ENCODE data around the gene HS3ST1.

The HS3ST1 gene

DNA sequence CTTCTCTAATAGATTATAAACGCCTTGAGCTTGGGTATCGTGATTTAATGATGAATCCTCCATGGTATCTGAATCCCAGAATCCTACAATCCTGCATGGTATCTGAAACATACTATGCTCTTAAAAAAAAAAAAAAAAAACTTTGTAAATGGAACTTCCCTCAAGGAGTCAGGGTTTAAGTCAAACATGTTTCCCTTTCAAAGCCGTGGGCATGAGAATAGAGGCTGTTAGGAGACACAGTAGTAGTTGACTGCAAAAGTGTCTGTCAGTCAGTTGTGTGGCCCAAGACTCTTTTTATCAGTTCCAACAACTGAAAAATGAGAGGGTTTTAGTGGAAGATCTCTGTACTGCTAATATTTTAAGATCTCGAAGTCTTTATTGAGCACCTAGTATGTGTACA lies 2.4 kb upstream of the HS3ST1 start:
- DNase-seq: no peak

DNA sequence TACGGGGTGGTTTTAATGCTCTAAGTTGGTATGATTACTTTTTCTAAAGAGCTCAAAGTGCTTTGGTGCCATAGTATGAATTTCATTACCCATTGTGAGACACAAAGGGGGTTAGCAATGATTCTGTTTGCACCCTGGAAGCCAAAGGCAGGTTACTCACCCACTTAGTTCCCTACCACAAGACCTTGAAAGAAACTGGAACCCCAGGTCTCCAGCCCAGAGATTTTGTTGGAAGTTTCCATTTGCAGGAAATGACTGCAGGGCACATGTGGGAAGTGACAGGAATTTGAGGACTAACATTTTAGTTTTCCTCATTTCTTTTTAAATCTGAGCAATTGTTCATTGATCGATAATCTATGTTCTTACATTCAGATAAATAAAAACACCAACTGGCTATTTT lies 1.8 kb upstream of the HS3ST1 start:
- no peak for DNase-seq

- DNase-seq: peak in 1 of 14 donors; percentile 13
Observed at GRCh38 chr4:11429699-11430045, 978 bp upstream of the HS3ST1 start.

GRCh38 chr4:11428899-11429698 lies 405 bp upstream of the HS3ST1 start:
- peak; percentile 17 to 90 (median 74) for DNase-seq

- DNase-seq: peak in 1 of 14 donors; percentile 73
Observed at GRCh38 chr4:11427121-11427996, 1.3 kb downstream of the HS3ST1 start.

- peak in 1 of 14 donors; percentile 73 for DNase-seq
Observed at GRCh38 chr4:11426731-11427120, 2.0 kb downstream of the HS3ST1 start.

GRCh38 chr4:11426003-11426402 lies 2.7 kb downstream of the HS3ST1 start:
- peak in 1 of 14 donors; percentile 66 for DNase-seq

DNA sequence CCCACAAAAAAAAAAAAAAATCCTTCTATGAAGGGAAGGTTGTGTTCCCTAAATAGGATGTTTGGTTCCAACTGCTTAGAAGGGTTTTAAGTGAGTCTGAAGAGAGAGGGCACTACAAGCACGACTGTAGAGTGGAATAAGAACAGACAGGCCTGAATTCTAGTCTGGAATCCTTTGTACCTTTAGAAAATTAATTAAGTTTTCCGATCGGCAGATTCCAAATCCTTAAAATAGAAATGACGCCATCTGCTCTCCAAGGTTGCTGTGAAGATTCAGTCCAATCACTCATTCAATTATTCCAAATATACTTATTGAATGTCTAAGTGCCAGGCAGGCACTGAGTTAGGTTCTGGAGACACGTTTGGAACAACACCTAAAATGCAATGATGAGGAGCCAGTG lies 3.8 kb downstream of the HS3ST1 start:
- DNase-seq: peak in 1 of 14 donors; percentile 76

GRCh38 chr4:11424000-11424399 lies 4.7 kb downstream of the HS3ST1 start:
- DNase-seq: peak in 3 of 14 donors; percentile 6 to 74 (median 13)

- peak in 1 of 14 donors; percentile 71 for DNase-seq
Observed at GRCh38 chr4:11423465-11423864, 5.2 kb downstream of the HS3ST1 start.

GRCh38 chr4:11421116-11421515 lies 7.6 kb downstream of the HS3ST1 start:
- DNase-seq: no peak

DNA sequence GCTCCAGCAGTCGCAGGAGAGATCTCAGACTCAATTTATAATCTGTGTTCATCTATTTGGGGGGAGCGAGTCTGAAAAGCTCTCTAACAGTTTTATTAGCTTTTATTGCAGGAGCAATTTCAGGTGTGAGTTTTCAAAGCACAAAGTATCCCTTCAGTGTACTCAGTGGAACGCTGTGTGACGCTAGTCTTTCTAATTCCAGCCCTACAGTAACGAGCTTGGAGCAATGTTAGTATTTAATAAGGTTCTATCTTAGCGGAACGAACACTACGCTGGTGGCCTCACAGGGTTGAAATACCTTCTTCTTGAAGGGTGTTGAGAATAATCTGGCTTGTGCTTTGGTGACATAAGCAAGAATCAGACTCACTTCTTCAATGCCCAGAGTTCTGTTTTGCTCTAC lies 8.4 kb downstream of the HS3ST1 start:
- no peak for DNase-seq

DNA sequence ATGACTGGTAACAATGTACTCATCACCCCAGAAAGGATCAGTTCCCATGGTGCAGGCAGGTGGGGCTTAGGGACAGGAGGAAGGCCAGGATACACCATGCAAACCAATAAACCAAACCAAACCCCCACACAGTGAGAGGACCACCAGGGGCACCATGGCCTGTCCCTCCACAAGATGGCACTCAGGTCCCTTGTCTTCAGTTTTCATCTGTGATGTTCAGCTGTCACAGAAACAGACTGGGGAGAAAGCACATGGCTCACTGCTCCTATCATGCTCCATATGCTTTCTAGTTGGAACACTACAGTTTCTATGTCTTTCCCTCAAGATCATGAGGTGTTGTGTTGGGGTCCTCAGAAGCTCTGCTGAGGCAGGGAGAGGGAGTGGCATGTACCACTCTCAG lies 10.1 kb downstream of the HS3ST1 start:
- peak in 1 of 14 donors; percentile 52 for DNase-seq

DNA sequence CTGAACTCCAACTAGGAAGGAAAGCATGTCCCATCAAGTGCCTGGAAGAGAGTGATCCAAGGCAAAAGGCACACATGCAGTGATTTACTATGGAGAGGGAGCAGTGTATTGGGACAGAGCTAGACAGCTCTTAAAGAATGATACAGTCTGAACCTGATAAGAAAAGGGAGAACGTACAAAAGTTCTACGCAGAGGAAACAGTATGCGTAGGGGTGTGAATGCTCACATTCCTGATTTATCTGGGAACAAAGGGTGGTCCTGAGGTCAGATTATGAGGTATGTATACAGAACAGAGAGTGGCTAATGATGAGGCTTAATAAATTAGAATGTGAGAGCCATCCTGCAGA lies 12.0 kb downstream of the HS3ST1 start:
- no peak for DNase-seq

GRCh38 chr4:11416071-11416766 lies 12.5 kb downstream of the HS3ST1 start:
- DNase-seq: peak in 1 of 14 donors; percentile 60

- DNase-seq: no peak
Observed at GRCh38 chr4:11415409-11416070, 13.2 kb downstream of the HS3ST1 start.

DNA sequence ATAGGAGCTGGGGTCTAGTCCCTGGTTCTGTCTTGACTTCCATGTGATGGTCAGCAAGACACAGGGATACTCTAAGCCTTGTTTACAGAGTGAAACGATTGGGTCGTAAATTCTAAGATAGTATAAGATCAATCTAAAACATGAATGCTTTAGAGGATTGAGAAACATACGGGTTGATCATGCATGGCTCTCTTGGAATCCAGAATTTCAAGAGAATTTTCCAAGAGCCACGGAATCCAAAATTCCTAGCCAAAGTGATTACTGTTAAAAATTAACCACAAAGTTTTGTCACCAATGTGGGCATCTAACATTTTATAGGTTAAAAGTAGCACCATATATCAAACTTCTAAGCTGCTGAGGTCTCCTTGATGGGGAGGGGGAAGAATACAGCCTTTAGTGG lies 16.5 kb downstream of the HS3ST1 start:
- no peak for DNase-seq

- peak in 1 of 14 donors; percentile 51 for DNase-seq
Observed at GRCh38 chr4:11409632-11410031, 19.1 kb downstream of the HS3ST1 start.

GRCh38 chr4:11408233-11408967 lies 20.3 kb downstream of the HS3ST1 start:
- DNase-seq: peak in 1 of 14 donors; percentile 84

GRCh38 chr4:11407551-11407950 lies 21.1 kb downstream of the HS3ST1 start:
- no peak for DNase-seq

DNA sequence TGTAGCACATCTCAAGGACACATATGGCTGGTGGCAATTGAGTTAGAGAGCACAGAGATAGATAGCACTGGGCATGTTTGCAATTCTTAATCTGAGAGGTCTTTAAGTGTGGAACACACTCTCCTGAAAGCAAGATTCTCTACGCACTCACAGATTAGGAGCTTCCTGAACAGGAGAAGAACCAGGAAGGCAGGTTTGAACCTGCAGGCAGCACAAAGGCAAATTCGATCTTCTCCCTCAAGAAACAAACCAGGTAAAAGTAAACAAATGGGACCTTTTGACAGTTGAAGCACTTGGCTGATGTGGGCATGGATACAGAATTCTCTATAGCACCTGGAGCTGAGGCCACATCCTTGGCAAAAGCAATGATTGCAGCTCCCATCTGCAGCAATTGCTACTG lies 24.3 kb downstream of the HS3ST1 start:
- no peak for DNase-seq

- no peak for DNase-seq
Observed at GRCh38 chr4:11402192-11402591, 26.5 kb downstream of the HS3ST1 start.
